Activated CD4-positive, alpha-beta T cell treated with anti-CD3 and anti-CD28 coated beads for 1 hour (primary cell): ENCODE data around the gene YKT6.
"Not testable (repeated sequence)": the region's sequence is repeated elsewhere in the genome, so short reads cannot be mapped to it uniquely, and the experiment has no call there.

Experiments used
- DNase-seq: peaks from one replicate; pipeline ENCODE4 v3.0.0-alpha.2; 2020

The YKT6 gene

DNA sequence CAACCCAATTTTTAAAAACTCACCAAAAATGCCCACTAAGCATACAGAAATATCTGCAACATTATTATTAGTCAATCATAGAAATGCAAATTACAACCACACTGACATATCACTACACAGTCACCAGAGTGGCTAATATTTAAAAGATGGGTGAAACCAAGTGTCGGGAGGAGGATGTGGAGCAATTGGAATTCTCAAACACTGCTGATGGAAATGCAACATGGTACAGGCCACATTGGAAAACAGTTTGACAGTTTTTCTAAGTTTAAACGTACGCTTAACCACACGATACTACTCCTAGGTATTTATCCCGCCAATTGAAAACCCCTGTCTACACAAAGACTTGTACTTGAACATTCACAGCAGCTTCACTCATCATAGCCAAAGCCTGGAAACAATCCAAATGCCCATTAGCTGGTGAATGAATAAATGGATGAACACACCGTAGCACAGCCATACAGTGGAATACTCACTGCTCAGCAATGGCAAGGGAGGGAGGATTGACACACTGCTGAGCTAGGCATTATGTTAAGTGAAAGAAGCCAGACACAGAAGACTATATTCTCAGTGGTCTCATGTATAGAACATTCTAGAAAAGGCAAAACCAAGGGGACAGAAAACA lies 27.9 kb upstream of the YKT6 start:
- DNase-seq, result no peak

DNA sequence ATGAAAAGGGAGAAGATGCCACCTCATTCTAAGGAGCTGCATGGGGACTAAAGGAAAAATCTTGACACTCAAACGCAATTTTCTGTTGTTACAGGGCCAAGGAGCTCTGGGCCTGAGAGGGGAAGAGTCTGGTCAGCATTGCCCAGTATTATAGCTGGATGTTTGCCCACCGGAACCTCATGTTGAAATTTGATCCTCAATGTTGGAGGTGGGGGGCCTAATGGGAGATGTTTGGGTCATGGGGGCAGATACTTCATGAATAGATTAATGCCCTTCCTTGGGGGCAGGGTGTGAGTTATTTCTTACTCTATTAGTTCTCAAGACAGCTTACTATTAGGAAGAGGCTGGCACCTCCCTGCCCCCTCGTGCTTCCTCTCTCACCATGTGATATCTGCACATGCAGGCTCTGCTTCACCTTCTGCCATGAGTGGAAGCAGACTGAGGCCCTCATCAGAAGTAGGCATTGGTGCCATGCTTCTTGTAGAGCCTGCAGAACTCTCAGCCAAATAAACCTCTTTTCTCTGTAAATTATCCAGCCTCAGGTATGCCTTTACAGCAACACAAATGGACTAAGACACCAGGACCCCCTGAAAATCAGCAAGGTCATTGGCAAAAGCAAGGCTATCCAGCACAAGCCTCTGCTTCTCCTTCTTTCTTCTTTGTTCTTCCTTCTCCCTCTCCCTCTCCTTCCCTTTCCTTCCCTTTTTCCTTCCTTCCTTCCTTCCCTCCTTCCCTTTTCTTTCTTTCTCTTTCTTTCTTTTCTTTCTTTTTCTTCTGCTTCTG lies 26.7 kb upstream of the YKT6 start:
- DNase-seq, result no peak

DNA sequence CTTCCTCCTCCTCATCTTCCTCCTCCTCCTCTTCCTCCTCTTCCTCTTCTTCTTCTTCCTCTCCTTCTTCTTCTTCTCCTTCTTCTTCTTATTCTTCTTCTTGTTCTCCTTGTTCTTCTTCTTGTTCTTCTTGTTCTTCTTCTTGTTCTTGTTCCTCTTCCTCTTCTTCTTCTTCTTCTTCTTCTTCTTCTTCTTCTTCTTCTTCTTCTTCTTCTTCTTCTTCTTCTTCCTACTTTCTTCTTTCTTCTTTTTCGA lies 26.2 kb upstream of the YKT6 start:
- DNase-seq, result not testable (repeated sequence)

DNA sequence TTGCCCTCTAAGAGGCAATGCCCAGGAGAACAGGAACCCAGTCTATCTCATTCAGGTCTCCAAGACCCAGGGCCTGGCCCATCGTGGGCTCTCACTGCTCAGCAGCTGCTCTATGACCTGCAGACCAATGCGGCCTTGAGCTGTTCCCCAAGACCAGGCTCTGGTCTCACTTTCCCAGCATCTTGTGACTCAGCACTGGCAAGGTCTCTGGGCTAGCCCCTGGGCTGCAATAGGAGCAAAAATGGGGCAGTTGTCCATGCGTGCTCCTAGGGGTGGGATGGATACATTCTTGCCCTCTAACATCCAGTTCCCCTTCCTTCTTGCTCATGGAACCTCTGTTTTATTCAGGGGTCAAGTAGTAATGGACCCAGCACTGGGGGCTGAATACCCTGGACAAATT lies 25.0 kb upstream of the YKT6 start:
- DNase-seq, result no peak

DNA sequence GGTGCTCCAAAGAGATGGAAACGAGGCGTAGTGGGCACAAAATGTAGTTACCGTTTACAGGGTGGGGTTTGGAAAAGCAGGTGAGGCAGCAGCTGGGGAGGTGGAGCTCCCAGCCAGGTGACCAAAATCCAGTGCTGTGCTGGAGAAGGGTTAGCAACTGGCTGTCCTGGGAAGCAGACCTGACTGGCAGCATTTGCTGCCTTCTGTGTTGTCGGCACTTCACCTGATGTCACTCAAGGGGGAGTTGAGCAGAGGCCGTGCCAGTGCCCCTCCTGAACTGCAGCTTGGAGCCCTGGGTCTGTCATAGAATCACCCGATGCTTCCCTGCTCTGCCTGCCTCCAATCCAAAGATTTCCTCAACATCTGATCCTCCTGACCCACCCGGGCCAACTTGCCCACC lies 24.3 kb upstream of the YKT6 start:
- DNase-seq, result no peak

DNA sequence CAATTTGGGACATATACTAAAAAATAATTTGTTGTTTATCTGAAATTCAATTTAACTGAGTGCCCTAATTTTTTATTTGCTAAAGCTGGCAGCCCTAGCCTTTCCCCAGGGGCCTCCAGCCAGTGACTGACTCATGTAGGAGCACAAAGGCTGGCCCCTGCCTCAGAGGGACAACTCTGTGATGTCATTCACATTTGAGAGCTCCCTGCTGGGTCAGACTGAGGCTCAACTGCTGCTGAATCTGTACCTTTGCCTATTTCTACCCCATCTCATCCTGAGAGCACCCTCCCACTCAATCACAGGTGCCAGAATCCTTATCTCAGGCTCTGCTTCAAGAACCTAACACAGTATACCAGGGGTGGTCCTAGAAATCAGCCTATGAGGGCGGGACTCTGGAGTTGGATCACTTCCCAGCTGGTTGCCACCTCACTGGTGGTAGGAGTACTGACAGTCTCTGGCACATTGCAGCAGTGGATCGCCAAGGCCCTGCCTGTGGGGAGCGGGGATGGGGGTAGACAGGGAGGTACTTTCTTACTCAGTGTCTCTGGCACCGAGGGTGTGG lies 23.1 kb upstream of the YKT6 start:
- no peak for DNase-seq

DNA sequence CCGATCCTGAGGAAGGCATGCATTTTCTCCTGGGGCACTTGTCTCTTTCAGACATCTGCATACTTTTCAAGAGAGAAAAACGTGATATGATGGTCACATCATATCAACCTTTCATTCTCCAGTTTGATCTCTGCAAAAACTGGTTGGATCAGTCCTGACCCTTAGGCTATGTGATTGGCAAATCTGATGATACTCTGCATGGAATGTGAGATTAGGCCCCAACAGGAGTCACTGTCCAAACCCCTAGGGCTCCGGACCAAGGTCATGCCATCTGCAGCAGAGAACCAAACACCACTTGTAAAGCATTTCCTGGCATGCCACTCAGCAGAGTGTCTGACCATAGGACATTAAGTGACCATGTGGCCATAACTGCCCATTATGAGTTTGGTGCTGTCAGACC lies 20.1 kb upstream of the YKT6 start:
- DNase-seq, result no peak

DNA sequence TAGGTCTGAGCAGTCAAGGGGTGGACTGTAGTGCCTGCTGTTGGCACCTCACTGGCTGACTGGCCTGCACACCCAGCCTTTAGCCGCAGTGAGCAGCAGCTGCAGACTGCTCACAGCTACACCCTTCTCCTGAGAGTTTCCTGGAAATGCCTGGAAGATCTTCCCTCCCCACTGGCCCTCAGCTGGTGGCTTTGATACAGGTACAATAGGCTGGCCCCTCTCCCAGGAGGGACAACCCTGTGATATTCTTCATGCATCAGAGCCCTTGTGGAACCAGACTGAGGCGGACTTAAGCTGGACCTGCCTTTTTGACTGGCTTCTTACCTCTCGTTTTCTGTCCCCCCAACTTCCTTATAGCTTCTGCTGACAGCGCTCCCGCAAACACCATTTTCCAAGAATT lies 18.0 kb upstream of the YKT6 start:
- DNase-seq, result no peak

DNA sequence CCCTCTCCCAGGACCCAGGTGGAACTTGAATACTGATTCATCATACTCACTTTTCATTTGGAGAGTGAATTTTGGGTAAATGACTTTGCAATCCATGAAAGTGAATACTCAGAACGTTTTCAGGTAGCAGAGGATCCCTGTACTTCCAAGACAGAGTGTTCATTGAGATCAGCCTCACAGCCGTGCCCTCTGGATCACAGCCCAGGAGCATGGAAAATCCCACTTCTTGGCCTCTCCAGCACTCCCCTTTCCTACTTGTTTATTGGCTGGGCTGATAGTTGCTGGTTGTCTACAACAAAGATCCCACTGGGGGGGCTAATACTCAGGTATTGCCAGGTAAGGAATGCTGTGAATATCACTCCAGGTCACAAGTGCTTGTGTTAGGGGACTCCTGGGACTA lies 17.4 kb upstream of the YKT6 start:
- DNase-seq, result no peak

DNA sequence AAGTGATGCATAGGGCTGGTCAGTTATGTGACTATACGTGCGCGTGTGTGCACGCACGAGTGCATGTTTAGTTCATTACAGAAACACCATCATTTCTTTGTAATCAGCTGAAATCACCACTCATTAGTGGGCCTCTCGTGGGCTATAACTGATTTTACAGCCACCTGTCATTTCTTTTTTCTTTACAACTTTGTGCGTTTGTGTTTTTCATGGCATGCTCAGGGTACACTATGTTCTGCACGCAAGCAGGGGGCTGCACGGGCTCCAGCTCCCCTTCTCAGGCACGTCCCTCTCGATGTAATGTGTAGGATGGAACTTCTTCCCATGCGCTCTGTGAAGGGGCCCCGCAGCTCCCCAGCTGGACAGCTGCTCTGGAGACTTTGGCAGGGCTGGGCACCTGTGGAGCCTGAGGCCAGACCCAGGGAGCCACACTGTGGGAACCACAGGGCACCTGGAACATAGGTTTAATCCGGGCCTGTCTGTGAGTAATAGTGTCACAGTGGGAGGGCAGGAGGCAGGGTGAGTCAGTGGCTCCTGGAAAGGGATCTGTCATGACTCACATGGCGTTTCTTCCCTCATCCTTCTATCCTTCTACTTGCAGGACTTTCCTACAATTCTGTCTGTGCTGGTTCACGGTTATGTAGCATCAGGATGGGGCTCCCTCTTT lies 16.4 kb upstream of the YKT6 start:
- no peak for DNase-seq

DNA sequence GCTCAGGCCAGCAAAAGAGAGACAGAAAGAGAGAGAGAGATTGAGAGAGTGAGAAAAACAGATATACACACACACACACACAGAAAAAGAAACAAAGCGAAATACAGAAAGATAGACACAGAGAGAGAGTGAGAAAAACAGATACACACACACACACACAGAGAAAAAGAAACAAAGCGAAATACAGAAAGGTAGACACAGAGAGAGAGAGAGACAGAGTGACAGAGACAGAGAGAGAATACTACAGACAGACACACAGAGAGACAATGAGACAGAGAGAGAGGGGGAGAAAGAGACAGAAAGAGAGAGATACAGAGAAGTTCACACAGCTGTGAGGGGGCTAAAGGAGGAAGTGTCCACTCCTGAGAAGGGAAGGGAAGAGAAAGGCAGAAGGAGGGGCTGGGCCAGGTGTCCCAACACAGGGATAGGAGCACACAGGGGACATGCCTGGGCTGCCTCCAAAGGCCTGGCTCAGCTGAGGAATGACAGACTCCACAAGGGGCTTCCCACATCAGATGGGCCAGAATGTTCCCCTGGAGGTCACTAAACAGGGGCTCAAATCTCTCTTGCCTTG lies 15.8 kb upstream of the YKT6 start:
- no peak for DNase-seq

DNA sequence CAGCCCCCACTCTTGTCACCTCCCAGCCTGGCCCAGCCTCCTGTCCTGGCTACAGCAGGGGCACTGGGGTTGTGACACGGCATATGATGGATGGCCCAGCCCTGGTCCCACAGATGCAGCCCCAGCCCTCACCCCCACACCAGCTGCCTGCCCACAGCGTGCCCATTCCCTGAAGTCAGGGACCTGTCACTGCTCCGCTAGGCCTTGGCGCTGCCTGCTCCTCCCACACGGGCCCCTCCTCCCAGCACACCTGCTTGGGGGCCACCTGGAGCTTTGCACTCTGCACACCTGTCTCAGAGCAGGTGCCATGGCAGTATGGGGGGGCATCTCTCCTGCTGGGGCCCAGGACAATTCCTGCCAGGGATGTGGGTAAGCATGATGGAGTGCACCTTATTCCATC lies 15.0 kb upstream of the YKT6 start:
- DNase-seq, result no peak

DNA sequence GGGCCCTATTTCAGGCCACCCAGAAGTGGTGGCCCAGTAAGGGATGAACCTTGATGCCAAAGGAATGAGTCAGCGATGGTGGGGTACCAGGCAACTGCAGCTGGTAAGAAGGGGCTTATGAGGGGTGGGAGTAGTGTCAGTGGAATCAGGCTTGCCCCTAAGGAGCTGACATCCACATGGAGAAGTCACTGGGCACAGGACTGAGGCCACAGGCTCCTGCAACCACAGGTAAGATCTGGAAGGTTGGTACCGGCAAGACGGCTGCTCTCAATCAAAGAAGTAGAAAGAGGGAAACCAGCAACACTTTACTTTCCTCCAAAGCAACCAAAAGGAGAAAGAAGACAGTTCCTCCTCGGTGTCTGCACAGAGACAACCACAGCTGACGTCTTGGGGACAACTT lies 14.0 kb upstream of the YKT6 start:
- no peak for DNase-seq

DNA sequence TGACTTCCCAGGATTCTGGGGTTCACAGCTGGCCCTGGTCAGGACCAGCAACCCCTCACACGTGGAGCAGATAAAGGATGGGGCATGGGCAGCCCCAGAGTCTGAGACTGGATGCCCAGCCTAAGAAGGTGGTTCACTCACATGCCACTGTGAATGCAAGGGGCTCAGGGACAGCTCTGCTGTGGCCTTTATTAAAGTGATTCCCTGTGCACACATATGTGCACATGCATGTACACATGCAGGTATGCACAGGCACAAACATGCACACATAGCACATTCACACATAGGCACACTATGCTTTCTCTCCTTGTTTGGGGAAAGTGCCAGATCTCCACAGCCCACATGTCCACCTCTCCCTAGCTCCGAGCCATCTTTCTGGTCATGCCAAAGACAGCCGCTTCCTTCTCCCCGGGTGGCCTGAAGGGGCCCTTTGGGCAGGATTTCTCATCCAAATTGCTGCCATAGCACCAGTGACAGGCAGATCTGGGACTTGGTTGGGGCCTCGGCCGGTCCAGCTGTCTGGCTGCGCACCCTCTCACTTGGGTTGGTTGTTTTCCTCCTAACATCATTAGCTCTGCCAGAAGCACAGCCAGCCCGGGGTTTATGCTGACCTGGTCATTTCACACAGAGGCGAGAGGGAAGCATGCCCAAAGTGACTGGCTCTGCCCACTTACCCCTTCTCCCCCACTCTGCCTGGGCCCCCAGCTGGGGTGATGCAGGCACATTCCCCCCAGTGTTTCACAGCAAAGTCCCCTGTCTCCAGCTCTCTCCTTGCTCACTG lies 13.0 kb upstream of the YKT6 start:
- DNase-seq, result no peak

DNA sequence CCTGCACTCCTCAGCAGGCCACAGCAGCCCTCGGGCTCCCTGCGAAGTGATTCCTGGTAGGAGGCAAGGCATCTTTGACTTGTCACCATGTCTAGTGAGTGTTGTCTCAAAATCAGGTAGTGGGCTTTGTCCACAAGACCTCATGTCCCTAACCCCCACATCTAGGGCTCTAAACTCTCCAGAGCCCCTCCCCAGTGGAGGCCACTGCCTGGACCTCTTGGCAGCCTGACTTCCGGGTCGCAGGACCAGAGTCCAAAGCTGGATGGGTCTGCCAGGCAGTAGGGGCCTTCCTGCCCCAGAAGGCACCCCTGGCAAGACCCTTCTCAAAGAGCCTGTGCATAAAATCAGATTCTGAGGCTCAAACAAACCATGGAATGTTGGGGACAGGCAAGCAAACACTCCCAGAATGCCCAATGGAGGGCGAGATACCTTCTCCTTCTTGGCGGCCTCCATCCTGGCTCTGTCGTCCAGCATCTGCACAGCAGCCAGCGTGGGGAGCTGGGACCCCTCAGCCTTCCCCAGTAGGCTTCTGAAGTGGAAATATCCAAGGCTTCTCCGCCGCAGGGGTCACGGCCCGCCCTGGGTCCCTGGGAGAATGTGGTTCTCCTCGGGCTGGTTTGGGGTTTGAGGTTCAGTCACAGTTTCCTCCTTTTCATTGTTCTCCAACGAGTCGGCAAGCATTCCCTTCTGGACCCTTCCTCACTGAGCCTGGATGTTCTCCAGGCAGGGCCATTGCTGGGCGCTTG lies 12.1 kb upstream of the YKT6 start:
- no peak for DNase-seq

DNA sequence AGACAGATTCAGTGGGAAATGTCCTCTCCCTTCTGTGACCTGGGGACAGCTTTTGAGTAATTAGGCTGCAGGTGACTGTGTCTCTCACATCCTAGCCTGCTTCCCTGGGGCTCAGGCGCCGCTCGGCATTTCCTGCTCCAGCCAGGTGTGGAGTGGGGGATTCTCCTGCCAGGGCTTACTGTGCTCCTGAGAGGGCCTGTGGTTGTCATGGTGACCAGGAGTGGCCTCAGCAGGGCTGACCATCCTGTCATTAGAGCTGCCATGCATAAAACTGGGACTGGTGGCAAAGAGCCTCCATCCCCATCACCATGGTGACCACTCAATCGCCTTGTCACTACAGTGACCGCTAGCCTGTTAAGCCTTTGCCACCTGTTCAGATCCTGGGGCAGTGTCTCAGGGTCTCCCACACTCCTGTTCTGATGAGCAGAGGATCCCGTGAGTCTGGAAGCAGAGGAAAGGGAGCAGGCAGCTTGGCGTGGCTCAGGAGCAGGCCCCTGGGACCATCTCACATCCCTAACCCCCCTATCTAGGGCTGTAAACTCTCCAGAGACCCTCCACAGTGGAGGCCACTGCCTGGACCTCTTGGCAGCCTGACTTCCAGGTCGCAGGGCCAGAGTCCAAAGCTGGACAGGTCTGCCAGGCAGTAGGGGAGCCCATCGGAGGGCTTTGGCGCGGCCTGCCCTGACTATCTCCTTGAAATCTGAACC lies 11.3 kb upstream of the YKT6 start, which contains the start of gene GCK:
Gene GCK, minus strand, starts transcription at position 154 of the 707 bp plus-strand sequence. CDS start 486 bp downstream, outside the sequence.
- DNase-seq, result no peak

DNA sequence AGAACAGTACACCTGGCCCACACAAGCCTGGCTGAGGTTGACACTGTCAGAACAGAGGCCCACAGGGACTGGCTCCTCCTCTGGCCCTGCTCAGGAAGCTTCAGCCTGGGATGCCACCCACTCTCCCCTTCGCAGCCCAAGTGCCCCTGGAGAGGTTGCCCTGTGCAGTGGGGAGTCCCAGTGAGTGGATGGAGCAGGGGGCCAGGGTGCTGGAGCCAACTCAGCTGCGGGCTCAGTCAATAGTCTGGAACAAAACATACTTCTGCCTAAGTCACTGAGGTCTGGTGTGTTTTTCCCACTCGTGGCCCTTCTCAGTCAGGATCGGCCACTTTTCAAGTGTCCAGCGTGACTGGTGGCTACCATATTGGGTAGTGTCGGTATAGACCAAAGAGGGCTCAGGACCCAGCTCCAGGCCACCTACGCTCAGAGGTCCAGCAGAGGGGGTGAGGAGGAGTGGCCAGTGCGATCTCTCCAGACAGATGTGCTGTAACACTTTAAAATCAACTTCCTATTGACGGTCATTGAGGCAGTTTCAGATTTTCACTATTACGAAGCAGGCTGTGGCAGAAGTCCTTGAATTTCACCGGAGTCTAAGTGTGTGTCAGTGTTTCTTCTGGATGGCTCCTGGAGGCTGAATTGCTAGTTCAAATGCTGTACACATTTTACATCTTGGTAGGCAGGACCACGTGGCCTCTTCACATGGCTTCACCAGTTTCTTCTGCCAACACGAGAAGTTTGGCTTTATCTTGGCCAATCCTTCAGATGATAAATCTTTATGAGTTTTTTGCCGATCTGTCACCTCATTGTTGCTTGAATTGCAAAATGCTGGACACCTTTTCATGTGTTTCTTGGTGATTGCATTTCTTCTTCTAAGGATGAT lies 10.5 kb upstream of the YKT6 start:
- DNase-seq, result no peak

DNA sequence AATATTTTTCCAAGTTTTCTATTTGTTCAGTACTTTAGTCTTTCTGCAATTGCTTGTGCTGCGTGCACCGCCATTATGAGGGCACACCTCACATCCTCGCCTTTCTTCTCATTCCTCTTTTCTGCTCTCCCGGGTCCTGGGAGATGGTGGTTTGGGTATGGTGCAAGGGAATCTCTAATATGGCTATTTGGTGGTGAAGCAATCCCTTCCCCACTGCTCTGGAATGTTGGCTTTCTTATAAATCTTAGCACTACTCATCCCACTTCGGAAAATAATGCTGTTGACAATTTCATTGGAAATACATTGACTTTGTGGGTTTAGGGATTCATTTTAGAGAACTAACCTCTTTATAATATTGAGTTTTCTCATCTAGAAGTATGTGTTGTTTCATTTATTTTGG lies 9.6 kb upstream of the YKT6 start:
- no peak for DNase-seq

DNA sequence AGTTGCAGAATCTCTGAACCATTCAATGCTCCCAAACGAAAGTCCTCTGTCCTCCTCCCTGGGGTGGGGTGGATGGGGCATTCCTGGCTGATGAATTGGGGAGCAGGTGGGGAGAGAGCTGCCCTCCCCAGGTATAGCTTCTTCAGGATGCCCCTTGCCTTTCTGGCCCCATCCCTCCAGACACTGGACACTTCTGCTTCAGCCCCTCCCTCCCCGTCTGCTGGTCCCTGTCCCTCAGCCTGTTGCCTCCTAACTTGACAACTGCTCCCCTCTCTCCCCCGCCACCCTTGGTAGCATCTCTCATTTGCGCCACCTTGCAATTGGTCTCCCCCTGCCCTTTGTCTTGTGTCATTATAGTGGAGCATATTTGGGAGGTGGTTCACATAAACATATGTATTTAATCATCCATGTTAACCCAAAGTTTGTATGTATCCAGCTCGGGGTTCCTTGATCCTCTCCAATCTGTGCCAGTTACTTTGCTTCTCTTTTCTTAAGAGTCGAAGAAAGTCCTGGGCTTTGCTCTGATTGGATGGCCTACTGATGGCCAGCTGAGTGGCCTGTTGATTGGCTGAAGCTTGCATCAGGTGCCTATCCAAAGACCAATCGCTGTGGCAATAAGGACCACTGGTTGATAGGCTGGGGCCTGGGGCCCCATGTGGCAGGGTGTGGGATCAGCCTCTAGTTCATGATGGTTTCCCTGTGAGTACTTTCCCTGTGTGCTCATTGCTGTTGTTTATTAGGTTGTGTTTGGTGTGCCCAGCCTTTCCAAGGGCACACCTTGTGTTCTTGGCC lies 7.6 kb upstream of the YKT6 start:
- DNase-seq, result no peak

DNA sequence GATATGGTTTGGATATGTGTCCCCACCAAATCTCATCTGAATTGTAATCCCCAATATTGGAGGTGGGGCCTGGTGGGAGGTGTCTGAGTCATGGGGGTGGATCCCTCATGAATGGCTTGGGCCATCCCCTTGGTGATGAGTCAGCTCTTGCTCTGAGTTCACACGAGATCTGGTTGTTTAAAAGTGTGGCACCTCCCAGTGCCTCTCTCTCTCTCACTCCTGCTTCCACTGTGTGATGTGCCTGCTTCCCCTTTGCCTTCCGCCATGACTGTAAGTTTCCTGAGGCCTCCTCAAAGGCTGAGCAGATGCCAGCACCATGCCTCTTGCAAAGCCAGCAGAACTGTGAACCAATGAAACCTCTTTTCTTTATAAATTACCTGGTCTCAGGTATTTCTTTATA lies 6.7 kb upstream of the YKT6 start:
- DNase-seq, result no peak
